HG03175 (cell line): ENCODE data around the gene FBXO30.

ENCODE experiments used
- ATAC-seq: cut with Tn5 transposase; IDR thresholded peaks from one replicate; pipeline ENCODE4 v1.9.1; 2021; ENCODE audit warnings: mild to moderate bottlenecking, moderate library complexity; ENCODE audit not compliant: unreplicated experiment

Gene FBXO30

GRCh38 chr6:145755682-145756081, 58.9 kb downstream of the FBXO30 start:
- no peak for ATAC-seq

- no peak for ATAC-seq
Observed at GRCh38 chr6:145752638-145753037, 62.0 kb downstream of the FBXO30 start.

GRCh38 chr6:145749632-145750031, 65.0 kb downstream of the FBXO30 start:
- ATAC-seq: no peak

- ATAC-seq: no peak
Observed at GRCh38 chr6:145745861-145746260, 68.7 kb downstream of the FBXO30 start.

GRCh38 chr6:145744619-145745018, 70.0 kb downstream of the FBXO30 start:
- ATAC-seq: no peak
